ENCODE measurements around the gene TUBGCP4.
"Not testable (repeated sequence)": the region's sequence is repeated elsewhere in the genome, so short reads cannot be mapped to it uniquely, and the experiment has no call there.

Gene TUBGCP4

GRCh38 chr15:43383070-43383469 is 12.2 kb downstream of the TUBGCP4 start:
- no peak for DNase-seq (ENCODE audit: extremely low read depth, insufficient read length)
- H3K4me3 ChIP-seq (replicated peaks; ENCODE audit: low read depth, low read length), result no peak overlapping the region
- peaks cover 4% of the 10 kb centered on the region for H3K36me3 ChIP-seq (ENCODE audit: control insufficient read depth, insufficient read depth, low read length)
- no peak for TF ChIP-seq CTCF (IDR thresholded peaks at IDR 0.05; ENCODE audit: insufficient read depth, low read length, poor library complexity, severe bottlenecking)
- no peaks in the 10 kb centered on the region for H3K27me3 ChIP-seq (replicated peaks; ENCODE audit: control insufficient read depth, insufficient read depth, low read length)

- peaks cover 4% of the 10 kb centered on the region for H3K36me3 ChIP-seq (ENCODE audit: control insufficient read depth, insufficient read depth, low read length)
Measured at GRCh38 chr15:43390723-43391122, 19.8 kb downstream of the TUBGCP4 start.

GRCh38 chr15:43393592-43393991 is 22.7 kb downstream of the TUBGCP4 start:
- H3K36me3 ChIP-seq (ENCODE audit: control insufficient read depth, insufficient read depth, low read length); H3K27me3 ChIP-seq (replicated peaks; ENCODE audit: control insufficient read depth, insufficient read depth, low read length): not testable (repeated sequence)

More at GRCh38 chr15:43390723-43391122, 19.8 kb downstream of the TUBGCP4 start:
- TF ChIP-seq CTCF (IDR thresholded peaks at IDR 0.05; ENCODE audit: insufficient read depth, low read length, poor library complexity, severe bottlenecking), result no peak
- no peak for DNase-seq (ENCODE audit: extremely low read depth, insufficient read length)
- no peaks in the 10 kb centered on the region for H3K27me3 ChIP-seq (replicated peaks; ENCODE audit: control insufficient read depth, insufficient read depth, low read length)
- H3K4me3 ChIP-seq (replicated peaks; ENCODE audit: low read depth, low read length), result no peak overlapping the region

GRCh38 chr15:43402255-43402654 is 31.4 kb downstream of the TUBGCP4 start:
- peaks cover 20% of the 10 kb centered on the region for H3K36me3 ChIP-seq (ENCODE audit: control insufficient read depth, insufficient read depth, low read length)

More at GRCh38 chr15:43393592-43393991, 22.7 kb downstream of the TUBGCP4 start:
- not testable (repeated sequence) for DNase-seq (ENCODE audit: extremely low read depth, insufficient read length); H3K4me3 ChIP-seq (replicated peaks; ENCODE audit: low read depth, low read length)

GRCh38 chr15:43403616-43404015 is 32.7 kb downstream of the TUBGCP4 start:
- Histone ChIP-seq H3K36me3 (ENCODE audit: control insufficient read depth, insufficient read depth, low read length) (peaks cover 24% of the 10 kb centered on the region), H3K4me3 (replicated peaks; ENCODE audit: low read depth, low read length) (no peak overlapping the region), H3K27me3 (replicated peaks; ENCODE audit: control insufficient read depth, insufficient read depth, low read length) (no peaks in the 10 kb centered on the region)
- no peak for TF ChIP-seq CTCF (IDR thresholded peaks at IDR 0.05; ENCODE audit: insufficient read depth, low read length, poor library complexity, severe bottlenecking)
- DNase-seq (ENCODE audit: extremely low read depth, insufficient read length), result no peak

More at GRCh38 chr15:43402255-43402654, 31.4 kb downstream of the TUBGCP4 start:
- no peak for TF ChIP-seq CTCF (IDR thresholded peaks at IDR 0.05; ENCODE audit: insufficient read depth, low read length, poor library complexity, severe bottlenecking)
- Histone ChIP-seq H3K27me3 (replicated peaks; ENCODE audit: control insufficient read depth, insufficient read depth, low read length) (no peaks in the 10 kb centered on the region), H3K4me3 (replicated peaks; ENCODE audit: low read depth, low read length) (no peak overlapping the region)
- DNase-seq (ENCODE audit: extremely low read depth, insufficient read length), result no peak

- no peak for TF ChIP-seq CTCF (IDR thresholded peaks at IDR 0.05; ENCODE audit: insufficient read depth, low read length, poor library complexity, severe bottlenecking)
- Histone ChIP-seq H3K36me3 (ENCODE audit: control insufficient read depth, insufficient read depth, low read length) (peaks cover 25% of the 10 kb centered on the region), H3K27me3 (replicated peaks; ENCODE audit: control insufficient read depth, insufficient read depth, low read length) (no peaks in the 10 kb centered on the region), H3K4me3 (replicated peaks; ENCODE audit: low read depth, low read length) (no peak overlapping the region)
- DNase-seq (ENCODE audit: extremely low read depth, insufficient read length), result no peak
Measured at GRCh38 chr15:43404130-43404529, 33.2 kb downstream of the TUBGCP4 start.

Measured in GM06990 (cell line).